Calu3 (cell line): Measurements from ENCODE around the gene NAT10. TPM values are rescaled to one million over a fixed set of nuclear protein-coding genes. Genes with fewer than 3 reads are reported as not detected.

ENCODE experiments used
- Bru-seq: library from RNA; stranded (reverse); fragments of 400-500 nt; gene quantifications from one replicate; lab custom pipeline; 2021; lab: Mats Ljungman, UMichigan
- BruChase-seq, 2 experiments: library from RNA; stranded (reverse); fragments of 400-500 nt; gene quantifications; one replicate each; lab custom pipeline; 2021; lab: Mats Ljungman, UMichigan
- BruUV-seq: library from RNA; stranded (reverse); fragments of 400-500 nt; replicated peaks from 2 replicates; lab custom pipeline; 2021; lab: Mats Ljungman, UMichigan
- CTCF ChIA-PET: fragments of 300-600 bp; sonication (Branson Sonifier 250); formaldehyde crosslinking; loops from one replicate; lab custom pipeline; 2022; ENCODE audit warnings: antibody characterized with exemption; lab: Charles Lee
- DNase-seq: peaks from one replicate; pipeline ENCODE4 v3.0.0; 2022
- H3K27ac Mint-ChIP-seq: one replicate; pipeline ENCODE4 v1.8.0; 2022; ENCODE audit warnings: mixed read lengths; ENCODE audit not compliant: unreplicated experiment
- H3K27me3 Mint-ChIP-seq: one replicate; pipeline ENCODE4 v1.8.0; 2022; ENCODE audit warnings: mixed read lengths; ENCODE audit not compliant: unreplicated experiment
- H3K36me3 Mint-ChIP-seq: one replicate; pipeline ENCODE4 v1.8.0; 2022; ENCODE audit warnings: mild to moderate bottlenecking, moderate library complexity, mixed read lengths; ENCODE audit not compliant: insufficient read depth, unreplicated experiment
- H3K4me1 Mint-ChIP-seq: one replicate; pipeline ENCODE4 v1.8.0; 2022; ENCODE audit warnings: mild to moderate bottlenecking, low read depth, mixed read lengths; ENCODE audit not compliant: unreplicated experiment
- H3K4me3 Mint-ChIP-seq: one replicate; pipeline ENCODE4 v1.8.0; 2022; ENCODE audit warnings: mild to moderate bottlenecking, low read depth, moderate library complexity, mixed read lengths; ENCODE audit not compliant: unreplicated experiment
- H3K9me3 Mint-ChIP-seq: one replicate; pipeline ENCODE4 v1.8.0; 2022; ENCODE audit warnings: low read depth, mixed read lengths; ENCODE audit not compliant: unreplicated experiment
- intact Hi-C: fragments of 100-400 bp; cut with micrococcal nuclease; formaldehyde crosslinking; loops from one replicate; pipeline ENCODE4 v1.10.0; 2022; ENCODE audit not compliant: unreplicated experiment
- long read RNA-seq: library from polyadenylated mRNA; stranded (forward); transcript quantifications from one replicate; pipeline ENCODE4 v2.0.0, GENCODE V29; 2022
- total RNA-seq: library from RNA; stranded (reverse); gene quantifications from 2 replicates; pipeline ENCODE4 v1.2.3, GENCODE V29; 2022
- TF ChIP-seq, protein P1 (sequence below): fragments of 200-600 bp; IDR thresholded peaks from one replicate; pipeline ENCODE4 v1.8.0; 2022; ENCODE audit warnings: antibody characterized with exemption; ENCODE audit not compliant: unreplicated experiment

NAT10 gene
- total RNA-seq (74.7 and 80.1 TPM in 2 replicates), Bru-seq, nascent RNA (percentile 85 among the genes with signal in this experiment), BruChase-seq, experiment 1, labeled RNA remaining after a 6-hour chase (percentile 87 among the genes with signal in this experiment), BruChase-seq, experiment 2, labeled RNA remaining after a 2-hour chase (percentile 82 among the genes with signal in this experiment)
- long read RNA-seq, full-length matches to known transcripts: 16 of 25 reads
- long read RNA-seq, partial matches to known transcripts: 5 of 25 reads
- long read RNA-seq, other reads (novel, unspliced or antisense): 4 of 25 reads

DNA sequence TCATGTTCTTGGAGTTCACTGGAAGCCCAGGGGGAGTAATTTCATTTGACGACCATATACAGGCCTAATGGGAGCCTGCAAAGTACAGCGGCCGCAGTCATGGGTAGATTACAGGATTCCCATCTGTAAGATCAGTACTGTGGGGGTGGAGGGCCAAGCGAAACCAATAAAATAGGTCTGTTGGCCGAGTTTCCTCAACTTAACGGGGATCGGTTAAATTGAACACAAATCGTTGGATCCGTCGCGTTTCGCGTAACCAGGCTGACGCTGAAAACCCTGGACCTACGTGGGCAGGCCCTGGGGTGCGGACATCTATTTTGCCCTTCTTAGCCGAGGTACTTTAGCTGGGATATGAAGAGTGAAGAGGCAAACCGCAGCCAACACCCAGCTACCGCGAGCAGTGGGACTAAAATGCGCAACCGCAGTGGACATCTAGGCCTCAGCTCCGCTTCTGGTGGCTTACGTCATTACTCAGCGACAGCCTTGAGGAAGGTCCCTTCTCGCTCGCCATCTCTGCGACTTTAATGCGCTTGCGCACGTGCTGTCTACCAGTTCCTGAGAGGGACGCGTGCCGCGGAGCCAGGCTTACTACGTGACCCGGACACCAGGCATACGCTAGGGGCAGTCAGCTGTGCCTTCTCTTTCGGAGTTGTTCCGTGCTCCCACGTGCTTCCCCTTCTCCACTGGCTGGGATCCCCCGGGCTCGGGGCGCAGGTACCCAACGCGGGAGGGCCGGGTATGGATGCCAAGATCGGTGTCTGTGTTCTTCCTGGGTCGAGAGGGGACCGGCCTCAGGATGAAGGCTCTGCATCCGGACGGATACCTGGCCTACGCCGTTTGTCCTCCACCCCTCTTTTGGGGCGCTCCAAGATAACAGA lies at the start of gene NAT10:
TSS of gene NAT10 (plus strand) at position 551 of the 878 bp plus-strand sequence. CDS start 2,597 bp downstream, outside the sequence.
- BruUV-seq: TSS peak; percentile 97
- Mint-ChIP-seq H3K9me3 (no peaks in the 10 kb centered on the region), H3K27ac (peak within 1 kb of the TSS; percentile 73), H3K4me3 (peak within 1 kb of the TSS; percentile 88), H3K27me3 (no peaks in the 10 kb centered on the region), H3K36me3 (peaks cover 68% of the 10 kb centered on the region), H3K4me1 (peaks cover 19% of the 10 kb centered on the region)
- intact Hi-C loops: no loop called here
- CTCF ChIA-PET: interaction anchor here (0.5 to 1.3 kb wide), 4 partner anchors 16 to 109 kb away, joined by 3 to 4 read pairs (median 3); no protein-coding TSS in a partner anchor
- TF ChIP-seq, protein P1, sequence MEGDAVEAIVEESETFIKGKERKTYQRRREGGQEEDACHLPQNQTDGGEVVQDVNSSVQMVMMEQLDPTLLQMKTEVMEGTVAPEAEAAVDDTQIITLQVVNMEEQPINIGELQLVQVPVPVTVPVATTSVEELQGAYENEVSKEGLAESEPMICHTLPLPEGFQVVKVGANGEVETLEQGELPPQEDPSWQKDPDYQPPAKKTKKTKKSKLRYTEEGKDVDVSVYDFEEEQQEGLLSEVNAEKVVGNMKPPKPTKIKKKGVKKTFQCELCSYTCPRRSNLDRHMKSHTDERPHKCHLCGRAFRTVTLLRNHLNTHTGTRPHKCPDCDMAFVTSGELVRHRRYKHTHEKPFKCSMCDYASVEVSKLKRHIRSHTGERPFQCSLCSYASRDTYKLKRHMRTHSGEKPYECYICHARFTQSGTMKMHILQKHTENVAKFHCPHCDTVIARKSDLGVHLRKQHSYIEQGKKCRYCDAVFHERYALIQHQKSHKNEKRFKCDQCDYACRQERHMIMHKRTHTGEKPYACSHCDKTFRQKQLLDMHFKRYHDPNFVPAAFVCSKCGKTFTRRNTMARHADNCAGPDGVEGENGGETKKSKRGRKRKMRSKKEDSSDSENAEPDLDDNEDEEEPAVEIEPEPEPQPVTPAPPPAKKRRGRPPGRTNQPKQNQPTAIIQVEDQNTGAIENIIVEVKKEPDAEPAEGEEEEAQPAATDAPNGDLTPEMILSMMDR: no peak
- DNase-seq: peak; percentile 94

DNA sequence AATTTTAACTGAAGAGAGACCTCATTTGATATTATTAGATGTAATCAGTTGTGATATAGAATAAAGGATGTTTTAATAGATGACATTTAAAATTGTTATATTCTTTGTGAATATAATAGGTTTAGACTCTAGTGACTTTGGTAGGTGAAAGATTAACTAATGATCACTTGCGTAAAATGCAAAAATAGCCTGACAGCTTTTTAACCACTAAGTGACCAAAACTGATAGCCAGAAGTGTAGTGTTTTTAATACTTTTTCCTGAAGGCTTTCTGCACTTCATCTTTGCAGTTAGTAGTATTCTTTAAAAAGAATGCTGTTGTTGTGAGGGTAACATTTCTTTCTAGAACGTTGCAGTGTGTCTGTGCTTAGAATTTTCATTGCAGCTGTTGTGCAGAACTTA lies 48.8 kb upstream of the NAT10 start:
- peak overlapping the region; percentile 40 for H3K4me3 Mint-ChIP-seq
- peaks cover 8% of the 10 kb centered on the region for H3K4me1 Mint-ChIP-seq
- intact Hi-C loops: no loop called here
- no peaks in the 10 kb centered on the region for H3K27me3 Mint-ChIP-seq
- CTCF ChIA-PET: no interaction called here
- no peaks in the 10 kb centered on the region for H3K9me3 Mint-ChIP-seq
- no peak overlapping the region for H3K27ac Mint-ChIP-seq
- peaks cover 60% of the 10 kb centered on the region for H3K36me3 Mint-ChIP-seq
- no TSS peak for BruUV-seq
- TF ChIP-seq, protein P1: no peak
- DNase-seq: no peak

DNA sequence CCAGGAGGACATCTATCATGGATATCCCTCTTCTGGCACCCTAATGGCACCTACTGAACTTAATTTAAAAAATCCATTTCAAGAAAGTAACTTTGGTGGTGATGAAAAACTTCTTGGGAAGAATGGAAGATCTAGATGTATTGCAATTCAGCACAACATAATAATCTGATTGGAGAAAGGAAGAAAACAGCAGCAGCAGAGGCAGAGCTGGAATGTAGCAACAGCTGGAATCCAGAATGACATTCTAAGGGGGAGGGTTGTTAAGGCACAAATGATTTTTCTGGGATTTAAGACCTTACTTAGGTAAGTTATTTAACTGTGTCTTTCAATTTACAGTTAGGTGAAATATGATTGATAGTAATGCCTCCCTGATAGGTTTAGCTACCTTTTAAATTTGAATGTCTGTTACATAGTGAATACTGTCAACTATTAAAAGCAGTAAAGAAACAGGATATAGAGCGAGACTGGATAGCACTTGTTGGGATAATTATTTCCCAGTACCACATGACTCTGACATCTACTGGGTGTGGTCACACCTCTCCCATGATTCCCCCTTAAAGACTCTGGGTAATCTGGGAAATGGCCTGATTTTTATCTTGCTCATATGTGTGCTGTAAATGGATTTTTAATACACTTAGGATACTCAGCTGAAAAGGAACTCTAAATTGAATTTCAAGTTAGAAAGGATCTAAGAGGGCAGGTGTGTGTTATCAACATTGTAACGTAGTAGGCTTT lies 42.2 kb upstream of the NAT10 start:
- Mint-ChIP-seq H3K27me3 (no peaks in the 10 kb centered on the region), H3K9me3 (no peaks in the 10 kb centered on the region), H3K4me3 (no peak overlapping the region), H3K4me1 (peaks cover 34% of the 10 kb centered on the region), H3K27ac (no peak overlapping the region), H3K36me3 (peaks cover 49% of the 10 kb centered on the region)
- BruUV-seq: no TSS peak
- CTCF ChIA-PET: interaction anchor here (0.8 kb wide), 1 partner anchor 14 kb away, joined by 3 read pairs; no protein-coding TSS in a partner anchor
- DNase-seq: no peak
- intact Hi-C loops: no loop called here
- TF ChIP-seq, protein P1: no peak

DNA sequence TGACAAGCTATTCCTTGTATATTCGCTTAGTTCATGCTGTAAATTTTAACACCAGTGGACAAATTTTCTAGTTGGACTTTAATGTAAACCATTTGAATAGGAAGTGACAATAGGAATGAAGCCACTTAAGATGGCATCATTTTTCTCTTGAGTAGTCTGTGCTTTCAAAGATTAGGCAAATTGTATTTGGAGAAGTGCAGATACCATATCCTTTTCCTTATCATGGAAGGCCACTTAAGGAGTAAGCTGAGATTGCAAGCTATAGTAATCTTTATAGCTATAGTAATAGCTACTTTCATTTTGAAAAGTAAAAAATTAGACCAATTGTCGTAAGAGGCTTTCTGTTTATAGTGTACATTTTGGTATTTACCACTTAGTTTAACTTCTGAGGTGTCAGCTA lies 41.1 kb upstream of the NAT10 start:
- CTCF ChIA-PET: no interaction called here
- no peak overlapping the region for H3K4me3 Mint-ChIP-seq
- H3K36me3 Mint-ChIP-seq: peaks cover 40% of the 10 kb centered on the region
- TF ChIP-seq, protein P1: no peak
- DNase-seq: no peak
- H3K27ac Mint-ChIP-seq: no peak overlapping the region
- no peaks in the 10 kb centered on the region for H3K27me3 Mint-ChIP-seq
- intact Hi-C loops: no loop called here
- no TSS peak for BruUV-seq
- H3K9me3 Mint-ChIP-seq: no peaks in the 10 kb centered on the region
- peaks cover 30% of the 10 kb centered on the region for H3K4me1 Mint-ChIP-seq
